Gastrocnemius medialis (tissue), 4 donors: ENCODE results near the gene MYO3B. TPM values are rescaled to one million over a fixed set of nuclear protein-coding genes. Genes with fewer than 3 reads are reported as not detected.

Experiments
- ATAC-seq, 2 donors: fragments of 150-250 bp; one replicate each; pipeline ENCODE4 v1.9.1; 2016
- DNase-seq, 2 donors: peaks; one replicate each; pipeline ENCODE4 v3.0.0-alpha.2; 2019
- H3K27ac ChIP-seq, 4 donors: fragments of 200-600 bp; sonication (generic); 1 replicate in 1 of 4; 2 replicates in 3 of 4; pipeline ENCODE4 v1.5.1; 2016 to 2018; ENCODE audit warnings: mild to moderate bottlenecking in 2 of 4, moderate library complexity in 1 of 4
- H3K27me3 ChIP-seq, 3 donors: fragments of 200-600 bp; sonication (generic) in 2 of 3; 1 replicate in 1 of 3; 2 replicates in 2 of 3; pipeline versions ENCODE4 v1.5.1 to v1.6.0; 2016 to 2019; ENCODE audit warnings: mild to moderate bottlenecking in 1 of 3, moderate library complexity in 1 of 3
- H3K36me3 ChIP-seq, 2 donors: fragments of 200-600 bp; sonication (generic) in 1 of 2; one replicate each; pipeline ENCODE4 v1.5.1; 2017 to 2018
- H3K4me1 ChIP-seq, 2 donors: fragments of 200-600 bp; sonication (generic) in 1 of 2; one replicate each; pipeline ENCODE4 v1.5.1; 2016 to 2017; ENCODE audit warnings: mild to moderate bottlenecking in 2 of 2
- H3K4me3 ChIP-seq, 4 donors: fragments of 200-600 bp; sonication (generic) in 3 of 4; 1 replicate in 1 of 4; 2 replicates in 3 of 4; pipeline ENCODE4 v1.5.1; 2016 to 2019; ENCODE audit warnings: mild to moderate bottlenecking in 2 of 4
- H3K9me3 ChIP-seq, 3 donors: fragments of 200-600 bp; sonication (generic) in 2 of 3; 1 replicate in 1 of 3; 2 replicates in 2 of 3; pipeline ENCODE4 v1.5.1; 2016 to 2019
- CTCF ChIP-seq, 5 experiments: fragments of 450-650 bp in 3 of 5; fragments of 200-600 bp in 2 of 5; sonication (generic) in 2 of 5; IDR thresholded peaks in 4 of 5; conservative IDR thresholded peaks in 1 of 5; 1 replicate in 4 of 5; 2 replicates in 1 of 5; pipeline ENCODE4 v1.5.1; 2016 to 2019; ENCODE audit warnings: antibody characterized with exemption in 5 of 5, mild to moderate bottlenecking in 3 of 5, moderate library complexity in 3 of 5
- POLR2A ChIP-seq, 2 donors: fragments of 450-650 bp; IDR thresholded peaks; one replicate each; pipeline ENCODE4 v1.6.1; 2017; ENCODE audit warnings: antibody characterized with exemption in 2 of 2, mild to moderate bottlenecking in 2 of 2, moderate library complexity in 2 of 2
- in situ Hi-C, 4 donors: fragments of 200-750 bp; cut with MboI; loops; one replicate each; pipeline versions ENCODE4 v1.15.0 to v1.8.0; 2017; ENCODE audit warnings: low sequenced_read_pairs in 4 of 4
- intact Hi-C: fragments of 100-400 bp; cut with DNase I; formaldehyde crosslinking; loops from one replicate; pipeline ENCODE4 v1.15.1; 2023; ENCODE audit warnings: low total_unique reads
- total RNA-seq, 4 donors: library from RNA; depleted of rRNA; stranded (reverse); fragments of >200 nt; gene quantifications; one replicate each; pipeline versions ENCODE4 v1.1.0 to v1.2.3, GENCODE V29; 2016

Gene MYO3B
- total RNA-seq, 4 donors from 2014 or later = 0.07 to 0.27 TPM; not detected in 2

- DNase-seq (no peak), ATAC-seq (peak in 1 of 2 donors; percentile 66)
- intact Hi-C loops = loop anchor here (5.0 kb wide), 1 partner anchor 51 kb away; no protein-coding TSS in a partner anchor
- TF ChIP-seq CTCF (IDR thresholded peaks at IDR 0.05 in 4 of 5, conservative IDR thresholded peaks at IDR 0.05 in 1 of 5) (no peak), POLR2A (IDR thresholded peaks at IDR 0.05) (no peak)
- H3K36me3 ChIP-seq = no peaks in the 10 kb centered on the region
- no peak overlapping the region for H3K4me3 ChIP-seq
- peak overlapping the region in 3 of 4 donors; percentile 33 to 65 (median 41) for H3K27ac ChIP-seq
- peaks cover 14 to 17% of the 10 kb centered on the region in 2 donors for H3K4me1 ChIP-seq
- H3K27me3 ChIP-seq = no peaks in the 10 kb centered on the region
- in situ Hi-C loops = no loop called here
- no peaks in the 10 kb centered on the region for H3K9me3 ChIP-seq
These were observed 39.9 kb downstream of the MYO3B start for GRCh38 chr2:170217778-170218251.

- no peak for DNase-seq
- Histone ChIP-seq H3K36me3 (no peaks in the 10 kb centered on the region), H3K27me3 (no peaks in the 10 kb centered on the region), H3K4me3 (no peak overlapping the region), H3K9me3 (no peaks in the 10 kb centered on the region), H3K4me1 (peaks cover 14 to 17% of the 10 kb centered on the region in 2 donors), H3K27ac (peak overlapping the region in 3 of 4 donors; percentile 41 to 65 (median 41))
- peak in 1 of 2 donors; percentile 60 for ATAC-seq
- intact Hi-C loops = loop anchor here (5.0 kb wide), 1 partner anchor 51 kb away; no protein-coding TSS in a partner anchor
- in situ Hi-C loops = no loop called here
- TF ChIP-seq CTCF (IDR thresholded peaks at IDR 0.05 in 4 of 5, conservative IDR thresholded peaks at IDR 0.05 in 1 of 5) = no peak
- TF ChIP-seq POLR2A (IDR thresholded peaks at IDR 0.05) = no peak
These were observed 40.5 kb downstream of the MYO3B start for GRCh38 chr2:170218456-170218855.

- peak overlapping the region in 3 of 4 donors; percentile 41 to 65 (median 41) for H3K27ac ChIP-seq
- no peak for TF ChIP-seq POLR2A (IDR thresholded peaks at IDR 0.05)
- TF ChIP-seq CTCF (IDR thresholded peaks at IDR 0.05 in 4 of 5, conservative IDR thresholded peaks at IDR 0.05 in 1 of 5) = no peak
- intact Hi-C loops (loop anchor here (5.0 kb wide), 1 partner anchor 52 kb away; no protein-coding TSS in a partner anchor), in situ Hi-C loops (no loop called here)
- H3K27me3 ChIP-seq = no peaks in the 10 kb centered on the region
- no peaks in the 10 kb centered on the region for H3K36me3 ChIP-seq
- H3K4me1 ChIP-seq = peaks cover 14 to 17% of the 10 kb centered on the region in 2 donors
- no peaks in the 10 kb centered on the region for H3K9me3 ChIP-seq
- DNase-seq = no peak
- no peak for ATAC-seq
- H3K4me3 ChIP-seq = no peak overlapping the region
These were observed 41.0 kb downstream of the MYO3B start for GRCh38 chr2:170218931-170219330.

GRCh38 chr2:170221317-170222288, 43.7 kb downstream of the MYO3B start:
- Histone ChIP-seq H3K27me3 (no peaks in the 10 kb centered on the region), H3K36me3 (no peaks in the 10 kb centered on the region), H3K4me3 (no peak overlapping the region), H3K4me1 (peaks cover 12 to 14% of the 10 kb centered on the region in 2 donors), H3K9me3 (no peaks in the 10 kb centered on the region), H3K27ac (no peak overlapping the region)
- TF ChIP-seq POLR2A (IDR thresholded peaks at IDR 0.05) = no peak
- no peak for TF ChIP-seq CTCF (IDR thresholded peaks at IDR 0.05 in 4 of 5, conservative IDR thresholded peaks at IDR 0.05 in 1 of 5)
- in situ Hi-C loops (no loop called here), intact Hi-C loops (no loop called here)
- DNase-seq (no peak), ATAC-seq (no peak)
